Measurements from ENCODE around the gene HDAC8.
A peak's percentile ranks its signal among the peaks of the same experiment; 100 is the strongest.
"Not testable (repeated sequence)": the region's sequence is repeated elsewhere in the genome, so short reads cannot be mapped to it uniquely, and the experiment has no call there.

The HDAC8 gene

GRCh38 chrX:72566448-72566847, 6.2 kb downstream of the HDAC8 start:
- DNase-seq (ENCODE audit: low read depth): no peak
- no peak overlapping the region for H3K4me3 ChIP-seq (replicated peaks; ENCODE audit: low read depth, low read length)
- TF ChIP-seq CTCF (IDR thresholded peaks at IDR 0.05; ENCODE audit: low read length, missing control alignments): no peak

- not testable (repeated sequence) for DNase-seq (ENCODE audit: low read depth); H3K4me3 ChIP-seq (replicated peaks; ENCODE audit: low read depth, low read length)
Measured at GRCh38 chrX:72559655-72560054, 13.0 kb downstream of the HDAC8 start.

- DNase-seq (ENCODE audit: low read depth): no peak
- no peak overlapping the region for H3K4me3 ChIP-seq (replicated peaks; ENCODE audit: low read depth, low read length)
- no peak for TF ChIP-seq CTCF (IDR thresholded peaks at IDR 0.05; ENCODE audit: low read length, missing control alignments)
Measured at GRCh38 chrX:72554448-72555140, 18.0 kb downstream of the HDAC8 start.

GRCh38 chrX:72552443-72552842, 20.2 kb downstream of the HDAC8 start:
- not testable (repeated sequence) for DNase-seq (ENCODE audit: low read depth); H3K4me3 ChIP-seq (replicated peaks; ENCODE audit: low read depth, low read length)

- peak; percentile 26 for TF ChIP-seq CTCF (IDR thresholded peaks at IDR 0.05; ENCODE audit: low read length, missing control alignments)
- DNase-seq (ENCODE audit: low read depth): peak; percentile 37
- no peak overlapping the region for H3K4me3 ChIP-seq (replicated peaks; ENCODE audit: low read depth, low read length)
Measured at GRCh38 chrX:72545990-72546389, 26.7 kb downstream of the HDAC8 start.

GRCh38 chrX:72540318-72540717, 32.3 kb downstream of the HDAC8 start:
- peak; percentile 49 for DNase-seq (ENCODE audit: low read depth)
- TF ChIP-seq CTCF (IDR thresholded peaks at IDR 0.05; ENCODE audit: low read length, missing control alignments): peak; percentile 31
- H3K4me3 ChIP-seq (replicated peaks; ENCODE audit: low read depth, low read length): no peak overlapping the region

- no peak for DNase-seq (ENCODE audit: low read depth)
- no peak overlapping the region for H3K4me3 ChIP-seq (replicated peaks; ENCODE audit: low read depth, low read length)
- no peak for TF ChIP-seq CTCF (IDR thresholded peaks at IDR 0.05; ENCODE audit: low read length, missing control alignments)
Measured at GRCh38 chrX:72539822-72540221, 32.8 kb downstream of the HDAC8 start.

GRCh38 chrX:72536542-72536941, 36.1 kb downstream of the HDAC8 start:
- no peak for DNase-seq (ENCODE audit: low read depth)
- H3K4me3 ChIP-seq (replicated peaks; ENCODE audit: low read depth, low read length): no peak overlapping the region
- no peak for TF ChIP-seq CTCF (IDR thresholded peaks at IDR 0.05; ENCODE audit: low read length, missing control alignments)

Measured in fibroblast of pulmonary artery (primary cell).